GM10847 (cell line): Measurements from ENCODE around the gene COL28A1.

ENCODE experiments used
- POLR2A ChIP-seq: IDR thresholded peaks from 2 replicates; pipeline ENCODE4 v1.6.1; 2011; ENCODE audit not compliant: insufficient read length; ENCODE audit errors: extremely low read depth

The COL28A1 gene

GRCh38 chr7:7317850-7318249 lies 217.8 kb downstream of the COL28A1 start:
- no peak for TF ChIP-seq POLR2A

DNA sequence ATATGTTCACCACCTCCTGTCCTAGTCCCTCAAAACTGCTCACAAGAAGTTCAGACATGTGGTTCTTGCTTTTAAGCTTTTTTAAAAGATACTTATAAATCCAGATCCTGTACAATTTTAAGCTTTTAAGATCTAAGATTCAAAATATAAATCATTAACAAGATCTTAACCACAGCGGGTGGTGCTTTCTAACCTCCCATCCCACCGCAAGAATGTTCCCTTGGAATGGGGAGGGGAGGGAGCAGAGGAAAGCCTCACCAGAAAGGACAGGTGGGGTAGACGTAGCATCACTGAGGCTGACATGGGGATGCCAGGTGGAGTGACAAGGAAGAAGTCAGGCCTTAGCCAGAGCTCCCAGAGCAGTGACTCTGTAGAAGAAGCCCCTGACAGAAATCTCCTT lies 219.8 kb downstream of the COL28A1 start:
- TF ChIP-seq POLR2A, result no peak

DNA sequence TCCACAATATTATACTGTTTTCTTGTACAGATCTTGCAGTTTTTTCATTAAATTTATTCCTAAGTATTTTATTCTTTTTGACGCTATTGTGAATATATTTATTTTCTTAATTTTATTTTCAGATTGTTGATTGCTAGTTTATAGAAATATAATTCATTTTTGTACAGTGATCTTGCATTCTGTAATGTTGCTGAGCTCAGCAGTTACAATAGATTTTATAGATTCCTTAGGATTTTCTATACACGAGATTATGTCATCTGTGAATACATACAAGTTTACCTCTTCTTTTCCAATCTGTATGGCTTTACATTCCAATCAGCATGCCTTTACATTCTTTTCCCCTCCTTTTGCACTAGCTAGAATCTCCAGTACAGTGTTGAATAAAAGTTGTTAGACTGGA lies 223.3 kb downstream of the COL28A1 start:
- TF ChIP-seq POLR2A, result no peak

GRCh38 chr7:7311001-7311400 lies 224.7 kb downstream of the COL28A1 start:
- TF ChIP-seq POLR2A, result no peak

DNA sequence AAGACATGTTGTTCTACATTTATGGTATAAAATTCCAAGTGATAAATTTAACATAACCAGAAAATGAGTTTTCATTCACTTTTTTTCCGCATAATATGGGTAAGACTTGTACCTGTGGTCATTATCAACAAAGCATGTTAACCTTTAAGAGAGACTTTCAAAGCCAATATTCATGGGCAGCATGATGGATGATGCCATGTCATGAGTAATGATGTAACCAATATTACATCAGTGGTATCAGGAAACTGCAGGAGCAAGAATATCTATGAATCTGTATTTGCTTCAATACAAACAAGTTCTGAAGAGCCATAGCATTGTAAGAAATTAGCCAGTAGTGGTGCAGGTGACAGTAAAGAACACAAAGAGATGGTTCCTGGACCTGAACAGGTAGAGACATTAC lies 226.5 kb downstream of the COL28A1 start:
- TF ChIP-seq POLR2A, result no peak
